C4-2B (cell line): ENCODE data around the gene CD83.

Experiments used
- H3K27ac ChIP-seq: fragments of 450-650 bp; 2 replicates; pipeline ENCODE4 v1.5.1; 2017
- CTCF ChIP-seq: fragments of 450-650 bp; conservative IDR thresholded peaks from 2 replicates; pipeline ENCODE4 v1.5.1; 2017; ENCODE audit warnings: mild to moderate bottlenecking
- ZFX ChIP-seq: fragments of 450-650 bp; IDR thresholded peaks from 2 replicates; pipeline ENCODE4 v1.6.1; 2017

The CD83 gene

GRCh38 chr6:14131579-14131978 is 14.0 kb downstream of the CD83 start:
- no peak overlapping the region for H3K27ac ChIP-seq
- TF ChIP-seq ZFX: no peak
- no peak for TF ChIP-seq CTCF

GRCh38 chr6:14132244-14132920 is 14.8 kb downstream of the CD83 start:
- H3K27ac ChIP-seq: no peak overlapping the region
- no peak for TF ChIP-seq CTCF
- no peak for TF ChIP-seq ZFX

GRCh38 chr6:14132921-14133275 is 15.3 kb downstream of the CD83 start:
- no peak overlapping the region for H3K27ac ChIP-seq
- TF ChIP-seq ZFX (no peak), CTCF (no peak)

- TF ChIP-seq ZFX: no peak
- no peak for TF ChIP-seq CTCF
- no peak overlapping the region for H3K27ac ChIP-seq
Measured at GRCh38 chr6:14134211-14134910, 16.8 kb downstream of the CD83 start.

GRCh38 chr6:14135893-14136539 is 18.4 kb downstream of the CD83 start:
- TF ChIP-seq CTCF (no peak), ZFX (no peak)
- no peak overlapping the region for H3K27ac ChIP-seq

GRCh38 chr6:14138701-14139215 is 21.2 kb downstream of the CD83 start:
- TF ChIP-seq CTCF (no peak), ZFX (no peak)
- no peak overlapping the region for H3K27ac ChIP-seq

- TF ChIP-seq ZFX (no peak), CTCF (no peak)
- H3K27ac ChIP-seq: no peak overlapping the region
Measured at GRCh38 chr6:14141351-14142062, 23.9 kb downstream of the CD83 start.
